NCI-H748 treated with DMSO at 0.1 percent for 48 hours (cell line): ENCODE measurements around the gene UPK3BL2.
"Not testable (repeated sequence)": the region's sequence is repeated elsewhere in the genome, so short reads cannot be mapped to it uniquely, and the experiment has no call there.

Source experiments
- DNase-seq: peaks from one replicate; lab custom pipeline; 2025; lab: John Stamatoyannopoulos, UW

The UPK3BL2 gene, protein sequence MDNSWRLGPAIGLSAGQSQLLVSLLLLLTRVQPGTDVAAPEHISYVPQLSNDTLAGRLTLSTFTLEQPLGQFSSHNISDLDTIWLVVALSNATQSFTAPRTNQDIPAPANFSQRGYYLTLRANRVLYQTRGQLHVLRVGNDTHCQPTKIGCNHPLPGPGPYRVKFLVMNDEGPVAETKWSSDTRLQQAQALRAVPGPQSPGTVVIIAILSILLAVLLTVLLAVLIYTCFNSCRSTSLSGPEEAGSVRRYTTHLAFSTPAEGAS

DNA sequence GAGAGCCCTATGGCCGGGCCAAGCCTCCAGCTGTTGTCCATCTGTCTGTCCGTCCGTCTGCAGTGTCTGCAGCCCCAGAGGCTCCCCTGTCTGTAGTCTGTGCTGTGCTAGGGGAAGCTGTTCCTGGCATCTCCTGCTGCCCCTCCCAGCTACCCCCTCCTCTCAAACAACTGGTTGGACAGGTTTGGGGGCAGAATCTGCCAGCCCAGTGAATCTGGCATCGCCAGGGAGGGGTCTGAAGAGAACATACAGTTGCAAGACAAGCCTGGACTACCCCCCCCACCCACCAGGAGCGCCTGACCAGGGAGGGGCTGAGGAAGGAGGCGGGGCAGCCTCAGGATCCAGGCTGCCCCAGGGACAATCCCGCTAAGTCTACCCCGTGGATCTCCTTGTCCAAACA lies at the start of gene UPK3BL2:
TSS of gene UPK3BL2 (minus strand) at position 101 of the 400 bp plus-strand sequence. CDS start at position 41, 60 bp downstream.
- DNase-seq, result not testable (repeated sequence)

DNA sequence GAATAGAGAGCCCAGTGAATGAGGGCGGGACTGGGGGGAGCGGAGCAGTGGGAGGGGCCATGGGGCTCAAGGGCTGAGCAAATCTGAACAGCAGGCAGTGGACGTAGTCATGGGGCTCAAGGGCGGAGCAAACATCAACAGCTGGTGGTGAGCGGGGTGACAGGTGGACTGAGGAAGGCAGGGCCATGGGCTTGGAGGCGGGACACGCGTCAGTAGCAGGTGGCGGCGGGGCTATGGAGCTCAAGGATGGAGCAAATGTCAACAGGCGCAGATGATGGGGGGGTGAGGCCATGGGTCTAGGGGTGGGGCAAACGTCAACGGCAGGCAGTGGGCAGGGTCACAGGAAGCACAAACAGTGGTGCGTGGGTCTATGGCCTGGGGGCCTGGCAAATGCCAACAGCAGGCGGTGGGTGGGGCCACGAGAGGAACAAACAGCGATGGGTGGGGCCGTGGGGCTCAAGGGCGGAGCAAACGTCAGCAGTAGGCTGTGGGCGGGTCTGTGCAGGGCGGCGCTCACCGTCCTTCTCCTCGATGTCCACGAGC lies 49.1 kb upstream of the UPK3BL2 start:
- DNase-seq, result not testable (repeated sequence)

DNA sequence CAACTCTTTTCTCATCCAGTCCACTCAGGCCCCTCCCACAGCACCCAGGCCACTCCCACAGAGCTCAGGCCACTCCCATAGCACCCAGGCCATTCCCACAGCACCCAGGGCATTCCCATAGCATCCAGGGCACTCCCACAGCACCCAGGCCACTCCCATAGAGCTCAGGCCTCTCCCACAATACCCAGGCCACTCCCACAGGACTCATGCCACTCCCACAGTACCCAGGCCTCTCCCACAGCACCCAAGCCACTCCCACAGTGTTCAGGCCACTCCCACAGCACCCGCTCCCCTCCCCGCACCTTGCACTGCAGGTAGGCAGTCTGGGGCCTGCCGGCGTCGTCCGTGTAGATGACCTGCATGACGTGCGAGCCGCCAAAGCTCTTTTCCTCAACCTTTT lies 46.4 kb upstream of the UPK3BL2 start:
- DNase-seq, result not testable (repeated sequence)

DNA sequence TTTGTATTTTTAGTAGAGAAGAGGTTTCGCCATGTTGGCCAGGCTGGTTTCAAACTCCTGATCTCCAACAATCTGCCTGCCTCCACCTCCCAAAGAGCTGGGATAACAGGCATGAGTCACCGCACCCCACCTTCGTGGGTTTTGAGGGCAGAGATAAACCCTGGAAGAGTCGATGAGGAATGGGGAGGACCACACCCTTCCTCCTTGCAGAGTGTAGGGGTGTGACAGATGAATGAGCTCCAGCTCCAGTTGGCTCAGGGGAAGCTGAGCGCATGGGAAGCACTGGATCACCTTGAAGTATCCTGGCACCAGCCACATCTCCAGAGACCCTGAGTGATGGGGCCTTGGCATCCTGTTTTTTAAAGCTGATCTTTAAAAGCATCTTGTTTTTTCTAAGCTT lies 40.0 kb upstream of the UPK3BL2 start:
- not testable (repeated sequence) for DNase-seq

DNA sequence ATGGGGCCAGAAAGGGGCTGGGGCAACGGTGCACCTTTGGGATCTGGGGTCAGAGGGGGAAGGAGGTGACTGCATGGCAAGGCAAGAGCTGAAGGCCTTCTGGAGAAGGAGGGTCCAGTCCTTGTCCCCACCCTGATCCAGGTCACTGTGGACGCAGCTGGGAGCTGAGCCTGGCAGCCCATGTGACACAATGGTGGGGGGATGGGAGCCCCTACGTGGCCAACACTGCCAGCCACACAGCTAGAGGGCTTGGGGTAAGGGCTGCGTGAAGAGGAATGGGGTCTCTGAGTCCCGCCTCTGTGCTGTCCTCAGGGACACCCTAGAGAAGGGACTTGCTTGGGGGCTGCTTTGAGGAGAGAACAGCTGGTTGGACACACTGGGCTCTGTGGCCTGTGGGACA lies 38.2 kb upstream of the UPK3BL2 start:
- DNase-seq, result not testable (repeated sequence)

DNA sequence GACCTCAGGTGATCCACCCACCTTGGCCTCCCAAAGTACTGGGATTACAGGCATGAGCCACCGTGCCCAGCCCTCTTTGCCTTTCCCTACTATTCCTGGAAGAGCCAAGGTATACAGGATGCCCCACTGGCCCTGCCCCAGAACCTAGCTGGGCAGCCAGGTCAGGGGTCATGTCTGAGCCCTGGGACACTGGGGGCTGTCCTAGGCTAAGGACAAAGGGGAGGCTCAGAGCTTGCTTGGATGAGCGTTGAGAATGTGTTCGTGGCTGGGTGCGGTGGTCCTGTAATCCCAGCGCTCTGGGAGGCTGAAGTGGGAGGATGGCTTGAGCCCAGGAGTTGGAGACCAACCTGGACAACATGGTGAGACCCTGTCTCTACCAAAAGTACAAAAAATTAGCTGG lies 35.0 kb upstream of the UPK3BL2 start:
- not testable (repeated sequence) for DNase-seq

DNA sequence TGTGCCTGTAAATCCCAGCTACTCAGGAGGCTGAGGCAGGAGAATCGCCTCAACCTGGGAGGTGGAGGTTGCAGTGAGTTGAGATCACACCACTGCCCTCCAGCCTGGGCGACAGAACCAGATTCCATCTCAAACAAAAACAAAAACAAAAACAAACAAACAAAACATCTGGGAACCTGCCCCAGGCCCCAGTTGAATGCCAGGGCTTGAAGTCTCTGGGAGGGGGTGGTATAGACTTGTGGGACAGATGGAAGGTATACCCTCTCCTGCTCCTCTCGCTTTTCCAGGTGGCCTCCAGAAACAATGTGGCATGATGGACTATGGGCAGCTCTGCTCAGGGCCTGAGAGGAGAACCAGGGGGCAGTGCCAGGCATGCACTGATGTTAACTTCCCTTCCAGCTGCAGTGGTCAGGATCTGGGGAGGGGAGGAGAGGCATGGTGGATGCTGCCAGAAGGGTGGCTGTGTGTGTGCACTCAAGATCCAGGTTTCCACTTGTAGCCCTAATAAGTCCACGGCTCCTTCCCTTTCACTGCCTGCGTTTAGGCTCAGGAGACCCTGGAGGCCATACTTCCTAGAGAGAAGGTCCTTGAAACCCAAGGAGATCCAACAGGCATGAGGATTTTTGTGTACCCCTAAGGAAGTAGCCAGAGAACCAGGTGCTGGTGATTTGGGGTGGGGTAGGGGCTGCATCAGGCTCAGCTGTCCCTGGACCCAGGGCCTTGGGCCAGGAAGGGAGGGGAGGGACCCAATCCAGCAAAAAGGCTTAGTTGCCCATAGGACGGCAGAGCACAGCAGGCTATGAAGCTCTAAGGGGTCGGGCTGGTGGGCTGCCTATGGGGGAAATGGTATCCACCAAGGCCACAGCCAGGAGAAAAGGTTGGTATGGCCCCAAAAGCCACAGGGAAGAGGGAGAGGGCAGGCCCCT lies 34.1 kb upstream of the UPK3BL2 start:
- not testable (repeated sequence) for DNase-seq

DNA sequence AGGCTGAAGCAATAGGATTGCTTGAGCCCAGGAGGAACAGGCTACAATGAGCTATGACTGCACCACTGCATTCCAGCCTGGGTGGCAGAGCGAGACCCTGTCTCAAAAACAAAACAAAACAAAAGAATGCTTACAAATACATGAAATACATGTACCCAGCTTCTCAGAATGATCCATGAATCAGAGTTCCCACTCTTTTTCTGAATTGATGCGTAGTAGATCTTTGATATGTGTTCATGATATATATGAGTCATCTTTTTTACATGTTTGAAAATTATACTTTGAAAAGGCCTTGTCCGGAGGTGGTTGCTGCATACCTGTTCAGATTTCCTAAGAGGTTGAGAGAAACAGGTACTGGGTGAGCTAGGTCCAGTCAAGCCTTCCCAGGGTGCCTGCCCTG lies 32.9 kb upstream of the UPK3BL2 start:
- not testable (repeated sequence) for DNase-seq

DNA sequence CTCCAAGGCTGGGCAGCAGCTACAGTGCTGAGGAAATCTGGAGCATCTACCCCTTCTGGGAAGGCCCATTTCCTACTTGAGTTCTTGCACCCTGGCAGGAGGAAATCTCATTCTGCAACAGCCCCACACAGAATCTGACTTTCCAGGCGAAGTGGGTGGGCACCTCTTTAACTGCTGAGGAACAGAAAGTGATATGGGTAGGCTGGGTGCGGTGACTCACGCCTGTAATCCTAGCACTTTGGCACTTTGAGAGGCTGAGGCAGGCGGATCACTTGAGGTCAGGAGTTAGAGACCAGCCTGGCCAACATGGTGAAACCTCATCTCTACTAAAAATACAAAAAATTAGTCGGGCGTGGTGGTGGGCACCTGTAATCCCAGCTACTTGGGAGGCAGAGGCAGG lies 31.1 kb upstream of the UPK3BL2 start:
- not testable (repeated sequence) for DNase-seq

DNA sequence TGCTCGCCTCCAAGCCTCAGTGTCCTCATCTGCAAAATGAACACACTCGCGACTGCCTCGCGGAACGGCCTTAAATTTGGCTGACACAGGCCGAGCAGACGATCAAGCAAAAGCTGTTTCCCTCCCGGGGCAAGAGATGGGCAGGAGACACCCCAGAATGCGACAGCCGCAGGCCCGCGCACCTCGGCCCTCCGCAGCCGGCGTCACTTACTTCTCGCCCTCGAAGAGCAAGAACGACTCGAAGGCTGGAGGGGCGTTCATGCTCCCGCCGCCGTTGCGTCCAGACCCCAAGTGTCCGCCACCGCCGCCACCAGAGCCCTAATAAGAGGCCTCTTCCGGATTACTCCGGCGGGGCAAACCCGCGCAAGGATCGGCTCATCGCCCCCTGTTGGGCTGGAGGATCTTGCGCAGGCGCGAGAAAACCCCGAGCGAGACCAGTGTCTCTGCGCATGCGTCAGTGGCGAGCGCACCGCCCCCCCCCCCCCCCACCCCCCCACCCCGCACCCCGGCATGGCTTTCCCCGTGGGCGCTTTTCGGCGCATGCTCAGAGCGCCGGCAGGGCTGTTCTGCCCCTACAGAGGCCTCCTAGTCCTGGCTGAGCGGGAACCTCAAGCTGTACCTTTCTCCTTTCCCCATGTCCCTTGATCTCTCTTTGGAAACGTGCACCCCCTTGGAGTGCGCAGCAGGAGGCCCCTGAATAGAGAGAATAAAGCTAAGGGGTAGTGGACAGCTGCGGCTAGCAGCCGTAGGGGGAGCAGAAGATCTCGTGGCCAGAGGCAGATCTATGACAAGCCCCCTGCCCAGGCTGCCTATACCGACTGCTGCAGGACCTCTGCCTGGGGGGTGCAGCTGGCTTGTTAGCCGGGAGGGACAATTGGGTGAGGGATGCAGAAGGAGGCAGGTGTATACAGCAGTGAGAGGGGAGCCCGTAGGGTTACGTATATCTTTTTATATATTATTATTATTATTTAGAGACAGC lies 29.1 kb upstream of the UPK3BL2 start, which contains the start of gene POLR2J3:
TSS of gene POLR2J3 (minus strand) at position 323 of the 979 bp plus-strand sequence. CDS start at position 261, 62 bp downstream.
- not testable (repeated sequence) for DNase-seq

DNA sequence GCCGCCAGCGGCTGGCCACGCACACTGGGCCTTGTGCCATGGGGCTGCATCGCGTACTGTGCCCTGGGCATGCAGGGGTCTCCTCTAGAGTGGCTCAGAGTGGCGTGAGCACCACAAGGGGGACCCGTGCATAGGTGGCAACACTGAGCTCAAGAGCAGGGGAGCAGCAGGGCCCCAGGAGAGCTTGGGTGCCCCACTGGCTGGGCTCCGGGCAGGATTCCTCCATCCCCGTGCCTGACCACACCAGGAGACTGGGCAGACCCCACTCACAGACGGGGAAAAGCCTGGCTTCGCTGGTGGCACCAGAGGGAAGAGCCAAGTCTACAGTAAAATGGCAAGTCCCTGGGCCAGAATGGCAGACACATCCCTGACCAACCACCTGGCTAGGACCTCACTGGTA lies 25.1 kb upstream of the UPK3BL2 start:
- not testable (repeated sequence) for DNase-seq

DNA sequence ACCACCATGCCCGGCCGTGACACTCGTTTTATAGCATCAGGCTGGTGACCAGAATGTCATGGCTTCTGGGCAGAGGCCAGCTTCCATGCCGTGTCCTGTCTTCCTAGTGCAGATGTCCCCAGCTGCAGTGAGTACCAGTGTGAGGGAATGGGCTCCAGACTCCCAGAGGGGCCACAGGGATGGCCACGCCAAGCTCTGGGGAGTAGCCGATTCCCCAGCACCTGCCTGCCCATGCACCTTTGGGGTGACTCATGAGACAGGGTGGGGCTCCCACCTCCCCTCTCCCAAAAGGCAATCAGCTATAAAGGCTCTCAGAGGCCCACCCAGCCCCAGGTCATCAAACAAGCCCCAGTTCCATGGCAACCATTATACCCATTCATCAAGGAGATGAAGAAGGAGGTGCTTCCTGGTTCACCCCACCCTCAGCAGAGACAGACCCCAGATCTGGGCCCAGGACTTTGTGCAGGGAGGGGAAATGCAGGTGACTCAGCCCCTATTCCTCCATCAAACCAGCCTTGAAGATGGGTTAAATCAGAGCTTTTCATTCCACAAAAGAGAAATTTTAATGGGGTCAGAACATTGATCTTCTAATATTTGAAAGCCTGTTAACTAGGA lies 7.4 kb upstream of the UPK3BL2 start, which contains the start of gene SPDYE2:
TSS of gene SPDYE2 (plus strand) at position 419 of the 615 bp plus-strand sequence. CDS start 2,030 bp downstream, outside the sequence.
- DNase-seq, result not testable (repeated sequence)

DNA sequence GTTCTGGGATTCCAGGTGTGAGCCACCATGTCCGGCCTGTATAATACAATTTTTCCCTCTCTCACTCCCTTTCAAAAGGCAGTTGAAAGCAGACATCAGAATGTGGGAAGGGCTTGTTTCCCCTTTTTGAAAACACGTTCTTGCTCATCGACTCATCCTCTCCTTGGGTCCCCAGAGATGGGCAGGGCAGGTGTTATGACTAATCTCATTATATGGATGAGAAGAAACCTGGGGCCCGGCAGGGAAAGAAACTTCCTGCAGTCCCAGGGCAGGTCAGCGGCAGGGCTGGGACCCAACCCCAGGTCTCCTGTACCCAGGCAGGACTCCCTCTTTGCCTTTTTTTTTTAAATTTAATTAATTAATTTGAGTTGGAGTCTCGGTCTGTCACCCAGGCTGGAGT lies 2.9 kb upstream of the UPK3BL2 start:
- not testable (repeated sequence) for DNase-seq

DNA sequence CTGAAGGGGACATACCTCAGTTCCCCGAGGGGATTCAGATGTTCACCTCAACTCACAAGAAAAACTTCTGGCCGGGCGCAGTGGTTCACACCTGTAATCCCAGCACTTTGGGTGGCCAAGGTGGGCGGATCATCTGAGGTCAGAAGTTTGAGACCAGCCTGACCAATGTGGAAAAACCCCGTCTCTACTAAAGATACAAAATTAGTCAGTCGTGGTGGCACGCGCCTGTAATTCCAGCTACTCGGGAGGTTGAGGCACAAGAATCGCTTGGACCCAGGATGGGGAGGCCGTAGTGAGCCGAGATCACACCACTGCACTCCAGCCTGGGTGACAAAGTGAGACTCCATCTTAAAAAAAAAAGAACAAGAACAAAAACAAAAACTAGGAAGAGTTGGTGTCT lies 1.8 kb upstream of the UPK3BL2 start:
- DNase-seq, result not testable (repeated sequence)

DNA sequence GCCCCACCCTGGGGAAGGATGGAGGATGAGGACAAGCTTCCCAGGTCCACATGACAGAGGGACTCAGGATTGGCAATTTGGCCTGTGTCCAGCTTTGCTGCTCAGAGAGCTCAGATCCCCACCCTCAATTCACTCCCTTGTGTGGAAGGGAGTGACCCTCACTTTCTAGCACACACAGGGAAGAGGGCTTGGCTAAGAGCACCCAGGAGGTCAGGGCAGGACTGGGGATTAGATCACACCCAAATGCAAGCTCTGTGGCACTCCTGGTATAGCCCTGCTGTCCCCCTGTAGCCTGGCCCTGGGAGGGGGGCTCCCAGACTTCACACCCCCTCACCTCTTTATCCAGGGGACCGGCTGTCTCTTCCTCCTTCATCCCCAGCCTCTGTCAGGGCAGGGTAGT lies 876 bp upstream of the UPK3BL2 start:
- not testable (repeated sequence) for DNase-seq

DNA sequence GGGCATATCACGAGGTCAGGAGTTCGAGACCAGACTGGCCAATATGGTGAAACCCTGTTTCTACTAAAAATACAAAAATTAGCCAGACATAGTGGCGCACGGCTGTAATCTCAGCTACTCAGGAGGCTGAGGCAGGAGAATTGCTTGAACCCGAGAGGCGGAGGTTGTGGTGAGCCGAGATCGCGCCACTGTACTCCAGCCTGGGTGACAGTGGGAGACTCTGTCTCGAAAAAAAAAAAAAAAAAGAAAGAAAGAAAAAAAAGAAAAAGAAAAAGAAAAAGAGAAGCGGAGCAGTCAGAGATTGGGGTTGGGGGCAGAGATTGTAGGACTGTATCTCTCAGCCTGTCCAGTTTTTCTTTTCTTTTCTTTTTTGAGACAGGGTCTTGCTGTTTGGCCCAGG lies 725 bp downstream of the UPK3BL2 start:
- DNase-seq, result not testable (repeated sequence)

DNA sequence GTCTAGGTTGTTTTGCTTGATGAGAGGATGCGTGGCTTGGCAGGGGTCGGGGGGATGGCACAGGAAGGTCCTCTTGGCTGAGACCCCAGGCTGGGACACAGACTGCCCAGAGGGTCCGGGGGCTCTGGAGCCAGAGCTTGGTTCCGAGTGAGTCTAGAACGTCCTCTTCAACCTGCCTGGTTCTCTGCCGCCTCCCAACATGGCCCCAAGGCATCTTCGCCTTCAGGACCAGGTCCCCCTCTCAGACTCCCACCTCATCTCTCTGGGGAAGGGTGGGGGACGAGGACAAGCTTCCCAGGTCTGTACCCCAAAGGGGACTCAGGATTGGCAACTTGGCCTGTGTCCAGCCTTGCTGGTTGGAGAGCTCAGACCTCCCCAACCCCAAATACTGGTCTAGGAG lies 1.4 kb downstream of the UPK3BL2 start:
- DNase-seq, result not testable (repeated sequence)

DNA sequence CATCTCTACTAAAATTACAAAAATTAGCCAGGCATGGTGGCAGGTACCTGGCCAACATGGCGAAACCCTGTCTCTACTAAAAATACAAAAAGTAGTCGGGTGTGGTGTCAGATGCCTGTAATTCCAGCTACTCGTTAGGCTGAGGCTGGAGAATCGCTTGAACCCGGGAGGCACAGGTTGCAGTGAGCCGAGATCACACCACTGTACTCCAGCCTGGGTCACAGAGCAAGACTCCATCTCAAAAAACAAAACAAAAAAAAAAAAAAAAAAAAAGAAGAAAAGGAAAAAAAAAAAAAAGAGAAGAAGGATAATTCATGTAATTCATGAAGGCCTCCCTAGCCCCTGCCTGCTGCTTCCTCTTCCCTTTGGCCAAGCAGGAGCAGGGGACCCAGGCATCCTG lies 2.9 kb downstream of the UPK3BL2 start:
- DNase-seq, result not testable (repeated sequence)

DNA sequence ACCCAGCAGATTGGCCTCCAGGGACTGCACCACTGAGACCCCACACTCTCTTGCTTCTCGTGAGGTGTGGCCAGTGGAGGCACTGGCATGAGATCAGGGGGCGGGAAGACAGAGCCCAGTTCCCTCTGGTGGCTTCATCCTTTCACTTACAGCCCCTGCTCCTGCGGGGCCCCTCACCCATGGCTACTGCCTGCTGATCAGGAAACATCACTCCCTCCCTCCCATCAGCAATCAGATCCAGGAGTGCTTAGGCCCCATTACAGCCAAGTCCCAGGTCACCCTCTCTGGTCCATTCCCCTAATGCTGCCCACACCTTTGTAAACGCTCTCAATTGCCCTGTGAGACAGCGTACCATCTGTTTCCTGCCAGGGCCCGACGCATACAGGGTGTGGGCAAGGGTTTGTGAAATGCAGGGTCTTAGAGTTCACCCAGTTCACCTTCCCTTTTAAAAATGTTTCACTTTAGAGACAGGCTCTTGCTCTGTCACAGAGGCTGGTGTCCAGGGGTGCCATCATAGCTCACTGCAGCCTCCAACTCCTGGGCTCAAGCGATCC lies 8.4 kb downstream of the UPK3BL2 start:
- not testable (repeated sequence) for DNase-seq

DNA sequence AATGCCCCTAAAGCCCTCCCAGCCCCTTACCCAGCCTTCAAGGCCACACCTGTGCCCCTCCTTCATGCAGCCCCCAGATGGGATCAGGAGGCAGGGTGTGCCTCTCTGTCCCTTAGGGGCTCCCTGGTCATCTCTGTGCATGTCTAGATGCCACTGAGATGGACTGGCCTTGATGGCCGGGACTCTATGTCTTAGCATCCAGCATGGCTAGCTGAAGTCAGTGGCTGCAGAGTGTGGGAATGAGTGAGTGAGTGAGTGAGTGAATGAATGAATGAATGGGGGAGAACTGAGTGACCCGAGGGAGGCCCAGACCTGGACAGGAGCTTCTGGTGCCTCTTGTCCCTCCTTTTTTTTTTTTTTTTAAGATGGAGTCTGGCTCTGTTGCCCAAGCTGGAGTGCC lies 11.4 kb downstream of the UPK3BL2 start:
- not testable (repeated sequence) for DNase-seq
